Erythroblast (primary cell): ENCODE measurements around the gene IL6ST.

Experiments used
- GATA1 ChIP-seq: IDR thresholded peaks from 2 replicates; pipeline ENCODE4 v1.6.1; 2011; ENCODE audit warnings: low read depth, mild to moderate bottlenecking, control low read depth, low read length, moderate library complexity
- POLR2A ChIP-seq: IDR thresholded peaks from 2 replicates; pipeline ENCODE4 v1.6.1; 2011; ENCODE audit warnings: mild to moderate bottlenecking, low read length

GRCh38 chr5:56006094-56006493, 11.3 kb upstream of the IL6ST start:
- TF ChIP-seq POLR2A (no peak), GATA1 (no peak)
